ENCODE results near the gene TUBB8B. TPM values are rescaled to one million over a fixed set of nuclear protein-coding genes. Genes with fewer than 3 reads are reported as not detected.
"Not testable (repeated sequence)": the region's sequence is repeated elsewhere in the genome, so short reads cannot be mapped to it uniquely, and the experiment has no call there.

The TUBB8B gene
- total RNA-seq, 1 donor from 2014 or later = not detected

GRCh38 chr18:11383-12274, 37.8 kb downstream of the TUBB8B start:
- not testable (repeated sequence) for H3K27me3 Mint-ChIP-seq (ENCODE audit: unreplicated experiment); H3K36me3 Mint-ChIP-seq (ENCODE audit: unreplicated experiment); DNase-seq (ENCODE audit: extremely low spot score, unreplicated experiment); H3K27ac Mint-ChIP-seq (ENCODE audit: unreplicated experiment); H3K4me3 Mint-ChIP-seq (ENCODE audit: unreplicated experiment); H3K4me1 Mint-ChIP-seq (ENCODE audit: unreplicated experiment); H3K9me3 Mint-ChIP-seq (ENCODE audit: unreplicated experiment)

DNA sequence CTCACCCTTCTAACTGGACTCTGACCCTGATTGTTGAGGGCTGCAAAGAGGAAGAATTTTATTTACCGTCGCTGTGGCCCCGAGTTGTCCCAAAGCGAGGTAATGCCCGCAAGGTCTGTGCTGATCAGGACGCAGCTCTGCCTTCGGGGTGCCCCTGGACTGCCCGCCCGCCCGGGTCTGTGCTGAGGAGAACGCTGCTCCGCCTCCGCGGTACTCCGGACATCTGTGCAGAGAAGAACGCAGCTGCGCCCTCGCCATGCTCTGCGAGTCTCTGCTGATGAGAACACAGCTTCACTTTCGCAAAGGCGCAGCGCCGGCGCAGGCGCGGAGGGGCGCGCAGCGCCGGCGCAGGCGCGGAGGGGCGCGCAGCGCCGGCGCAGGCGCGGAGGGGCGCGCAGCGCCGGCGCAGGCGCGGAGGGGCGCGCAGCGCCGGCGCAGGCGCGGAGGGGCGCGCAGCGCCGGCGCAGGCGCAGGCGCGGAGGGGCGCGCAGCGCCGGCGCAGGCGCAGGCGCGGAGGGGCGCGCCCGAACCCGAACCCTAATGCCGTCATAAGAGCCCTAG, 38.7 kb downstream of the TUBB8B start:
- H3K27ac Mint-ChIP-seq (ENCODE audit: unreplicated experiment); H3K9me3 Mint-ChIP-seq (ENCODE audit: unreplicated experiment); DNase-seq (ENCODE audit: extremely low spot score, unreplicated experiment); H3K27me3 Mint-ChIP-seq (ENCODE audit: unreplicated experiment); H3K4me1 Mint-ChIP-seq (ENCODE audit: unreplicated experiment); H3K36me3 Mint-ChIP-seq (ENCODE audit: unreplicated experiment); H3K4me3 Mint-ChIP-seq (ENCODE audit: unreplicated experiment): not testable (repeated sequence)

- H3K27me3 Mint-ChIP-seq (ENCODE audit: unreplicated experiment) = not testable (repeated sequence)
These were observed 39.5 kb downstream of the TUBB8B start for GRCh38 chr18:9937-10336.

More at GRCh38 chr18:9937-10336, 39.5 kb downstream of the TUBB8B start:
- not testable (repeated sequence) for H3K4me3 Mint-ChIP-seq (ENCODE audit: unreplicated experiment); H3K9me3 Mint-ChIP-seq (ENCODE audit: unreplicated experiment); DNase-seq (ENCODE audit: extremely low spot score, unreplicated experiment); H3K36me3 Mint-ChIP-seq (ENCODE audit: unreplicated experiment); H3K27ac Mint-ChIP-seq (ENCODE audit: unreplicated experiment); H3K4me1 Mint-ChIP-seq (ENCODE audit: unreplicated experiment)

Other genes with a start within 250 kb of the TUBB8B start
- 59.7 and 61.9 TPM in 2 replicates for gene USP14, start 108.9 kb upstream of the TUBB8B start, total RNA-seq
- 36.5 and 39.7 TPM in 2 replicates for gene THOC1, start 218.4 kb upstream of the TUBB8B start, total RNA-seq